HG03159 (cell line): Measurements from ENCODE around the gene HOXD13.

Experiments used
- ATAC-seq: cut with Tn5 transposase; IDR thresholded peaks from one replicate; pipeline ENCODE4 v1.9.1; 2021; ENCODE audit warnings: mild to moderate bottlenecking, moderate library complexity; ENCODE audit not compliant: unreplicated experiment

HOXD13 gene

GRCh38 chr2:176080540-176081375, 11.8 kb upstream of the HOXD13 start:
- no peak for ATAC-seq

- ATAC-seq, result no peak
Measured at GRCh38 chr2:176081376-176081836, 11.1 kb upstream of the HOXD13 start.

- ATAC-seq, result no peak
Measured at GRCh38 chr2:176081837-176082524, 10.5 kb upstream of the HOXD13 start.

- ATAC-seq, result no peak
Measured at GRCh38 chr2:176082525-176082823, 10.0 kb upstream of the HOXD13 start.

GRCh38 chr2:176082824-176083751, 9.4 kb upstream of the HOXD13 start:
- no peak for ATAC-seq

- no peak for ATAC-seq
Measured at GRCh38 chr2:176083796-176084261, 8.7 kb upstream of the HOXD13 start, which contains the start of gene EVX2. Gene EVX2 (minus strand): TSS chr2:176083962. CDS start chr2:176083776, 186 bp downstream.

GRCh38 chr2:176084611-176085119, 7.9 kb upstream of the HOXD13 start:
- ATAC-seq, result no peak

- no peak for ATAC-seq
Measured at GRCh38 chr2:176085120-176085788, 7.3 kb upstream of the HOXD13 start.

GRCh38 chr2:176085861-176086771, 6.4 kb upstream of the HOXD13 start:
- ATAC-seq, result no peak

GRCh38 chr2:176087330-176088047, 5.0 kb upstream of the HOXD13 start:
- ATAC-seq, result no peak

GRCh38 chr2:176088048-176088936, 4.2 kb upstream of the HOXD13 start:
- ATAC-seq, result no peak

- no peak for ATAC-seq
Measured at GRCh38 chr2:176088937-176089842, 3.3 kb upstream of the HOXD13 start.

GRCh38 chr2:176089843-176090395, 2.6 kb upstream of the HOXD13 start:
- no peak for ATAC-seq

GRCh38 chr2:176090862-176091261, 1.7 kb upstream of the HOXD13 start:
- no peak for ATAC-seq

- no peak for ATAC-seq
Measured at GRCh38 chr2:176091329-176092258, 927 bp upstream of the HOXD13 start.
